Retina (tissue), 1 donor: ENCODE measurements around the gene ADAMTS14.

Source experiments
- DNase-seq: peaks from one replicate; pipeline ENCODE4 v3.0.0-alpha.2; 2016

ADAMTS14 gene

DNA sequence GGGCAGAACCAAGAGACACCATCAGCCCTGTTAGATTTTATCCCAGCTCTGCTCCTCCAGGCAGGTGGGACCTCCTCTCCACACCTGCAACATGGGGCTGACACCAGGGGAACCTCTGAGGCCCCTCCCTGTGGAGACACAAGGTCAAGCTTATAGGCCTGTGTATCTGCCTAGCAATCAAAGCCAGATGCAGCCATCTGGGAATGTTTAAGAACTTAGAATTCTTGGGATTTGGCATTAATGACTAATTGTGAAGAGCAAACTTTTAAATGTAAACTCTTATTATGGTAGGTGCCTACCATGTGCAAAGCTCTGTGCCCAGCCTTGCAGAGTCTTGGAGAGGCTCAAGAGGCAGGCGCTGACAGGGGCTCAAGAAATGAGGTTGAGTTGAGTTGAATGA lies 60.7 kb downstream of the ADAMTS14 start:
- no peak for DNase-seq

- DNase-seq, result no peak
Observed at GRCh38 chr10:70735161-70735560, 62.9 kb downstream of the ADAMTS14 start.

DNA sequence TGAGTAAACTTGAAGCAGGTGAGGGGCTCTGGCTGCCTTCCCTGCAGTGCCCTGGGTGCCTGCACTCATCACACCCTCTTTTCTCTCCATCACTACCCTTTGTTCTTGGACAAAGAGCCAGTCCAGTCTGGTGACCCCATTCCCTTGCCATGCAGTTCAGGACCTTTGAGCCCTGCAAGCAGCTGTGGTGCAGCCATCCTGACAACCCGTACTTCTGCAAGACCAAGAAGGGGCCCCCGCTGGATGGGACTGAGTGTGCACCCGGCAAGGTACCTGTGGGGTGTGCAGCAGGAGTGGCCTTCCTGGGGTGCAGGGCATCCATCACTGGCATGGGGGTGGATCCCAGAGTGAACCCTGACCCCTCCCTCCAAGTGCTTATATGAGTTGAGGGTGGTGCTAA lies 64.2 kb downstream of the ADAMTS14 start:
- DNase-seq, result no peak

DNA sequence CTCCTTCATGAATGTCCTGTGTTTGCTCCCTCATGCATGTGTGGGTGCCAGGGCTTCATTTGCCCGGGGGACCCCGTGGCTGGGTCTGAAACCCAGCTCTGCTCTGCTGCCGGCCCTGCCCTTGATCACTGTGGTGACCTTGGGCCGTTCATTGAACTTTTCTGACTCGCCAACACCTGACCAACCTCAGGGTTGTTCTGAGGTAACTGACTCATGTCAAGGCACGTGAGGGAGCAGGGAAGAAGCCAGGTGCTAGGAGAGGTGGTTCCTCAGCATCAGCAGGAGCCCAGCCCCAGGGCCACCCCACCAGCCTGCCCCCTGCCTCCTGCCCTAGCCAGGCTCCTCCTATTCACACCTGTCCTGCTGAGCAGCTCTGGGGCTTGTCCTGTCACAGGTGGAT lies 64.9 kb downstream of the ADAMTS14 start:
- DNase-seq, result no peak

- no peak for DNase-seq
Observed at GRCh38 chr10:70738006-70738760, 65.9 kb downstream of the ADAMTS14 start.

DNA sequence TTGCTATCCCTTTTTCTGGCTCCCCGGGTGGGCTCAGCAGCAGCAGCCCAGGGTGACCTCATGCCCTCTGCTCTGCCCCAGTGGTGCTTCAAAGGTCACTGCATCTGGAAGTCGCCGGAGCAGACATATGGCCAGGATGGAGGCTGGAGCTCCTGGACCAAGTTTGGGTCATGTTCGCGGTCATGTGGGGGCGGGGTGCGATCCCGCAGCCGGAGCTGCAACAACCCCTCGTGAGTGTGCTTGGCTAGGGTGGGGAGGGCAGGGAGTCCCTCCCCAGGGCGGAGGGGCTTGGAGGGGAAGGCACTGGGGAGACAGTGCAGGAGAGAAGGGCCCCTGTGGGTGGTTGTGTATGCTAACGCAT lies 66.4 kb downstream of the ADAMTS14 start:
- DNase-seq, result no peak

DNA sequence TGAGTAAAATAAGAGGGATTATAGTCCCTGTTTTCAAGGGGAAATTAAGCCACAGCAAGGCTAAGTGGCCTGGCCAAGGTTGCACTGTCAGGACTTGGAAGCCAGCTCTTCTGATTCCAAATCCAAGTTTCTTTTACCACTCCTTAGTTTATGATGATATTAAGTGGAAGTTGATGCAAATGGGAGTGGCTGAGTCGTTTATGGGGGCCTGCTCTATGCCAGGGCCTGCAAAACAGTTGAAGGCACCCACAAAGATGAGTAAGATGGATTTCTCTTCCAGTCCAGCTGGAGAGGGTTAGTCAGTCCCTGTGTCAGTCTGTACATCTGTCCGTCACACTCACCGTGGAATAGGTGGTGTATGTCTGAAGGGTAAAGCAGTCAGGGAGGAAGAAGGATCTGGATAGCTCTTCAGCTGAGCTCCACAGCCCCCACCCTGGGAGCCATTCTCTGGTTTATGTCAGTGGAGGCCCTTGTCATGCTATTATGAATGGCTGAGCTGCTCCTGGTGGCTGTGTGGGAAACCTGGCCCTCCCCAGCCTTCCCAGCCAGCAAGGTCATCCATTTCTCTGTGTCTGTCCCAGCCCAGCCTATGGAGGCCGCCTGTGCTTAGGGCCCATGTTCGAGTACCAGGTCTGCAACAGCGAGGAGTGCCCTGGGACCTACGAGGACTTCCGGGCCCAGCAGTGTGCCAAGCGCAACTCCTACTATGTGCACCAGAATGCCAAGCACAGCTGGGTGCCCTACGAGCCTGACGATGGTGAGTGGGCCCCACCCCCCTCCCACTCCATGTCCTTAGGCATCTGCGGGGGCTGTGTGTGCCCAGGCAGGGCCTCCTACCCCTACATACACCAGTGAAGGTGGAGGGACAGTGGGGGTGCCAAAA lies 68.3 kb downstream of the ADAMTS14 start:
- no peak for DNase-seq

GRCh38 chr10:70742537-70743429 lies 70.5 kb downstream of the ADAMTS14 start:
- no peak for DNase-seq

- DNase-seq, result no peak
Observed at GRCh38 chr10:70743430-70743788, 71.1 kb downstream of the ADAMTS14 start.

GRCh38 chr10:70743879-70744278 lies 71.6 kb downstream of the ADAMTS14 start:
- DNase-seq, result no peak

- no peak for DNase-seq
Observed at GRCh38 chr10:70744617-70745143, 72.4 kb downstream of the ADAMTS14 start.

- DNase-seq, result no peak
Observed at GRCh38 chr10:70745555-70745954, 73.2 kb downstream of the ADAMTS14 start.

DNA sequence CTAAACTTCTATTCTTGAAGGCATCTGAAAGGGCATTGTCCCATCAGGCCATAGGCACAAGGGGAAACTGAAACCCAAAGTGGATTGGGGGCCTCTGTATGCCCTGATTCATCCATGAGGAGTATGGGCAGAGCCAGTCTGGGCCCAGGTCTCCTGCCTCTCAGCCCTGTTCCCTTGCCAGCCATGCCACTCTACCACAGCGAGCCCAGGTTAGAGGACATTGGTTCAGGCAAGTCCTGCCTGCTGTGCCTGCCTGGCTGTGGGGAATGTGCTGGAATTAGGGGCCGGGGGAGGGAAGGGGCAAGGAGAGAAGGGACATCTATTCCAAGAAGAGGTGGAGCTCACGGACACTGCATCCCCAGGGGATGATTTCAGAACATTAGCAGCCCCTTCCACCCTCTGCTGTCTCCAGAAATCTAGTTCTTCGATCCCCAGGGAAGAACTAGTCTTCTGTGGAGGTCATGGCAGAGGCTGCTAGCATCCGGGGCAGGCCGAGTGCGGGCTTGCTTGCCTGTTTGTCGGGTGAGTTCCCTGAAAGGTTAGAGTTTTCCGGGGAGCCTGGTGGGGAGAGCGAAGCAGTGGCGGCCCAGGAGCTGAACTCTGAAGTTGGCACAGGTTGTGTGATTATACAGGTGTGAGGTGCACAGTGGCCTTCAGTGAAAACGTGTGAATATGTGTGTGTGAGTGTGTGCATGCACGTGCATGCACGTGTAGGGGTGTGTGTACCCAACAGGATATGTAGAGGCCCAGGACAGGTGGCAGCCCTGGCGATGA lies 75.1 kb downstream of the ADAMTS14 start:
- no peak for DNase-seq

DNA sequence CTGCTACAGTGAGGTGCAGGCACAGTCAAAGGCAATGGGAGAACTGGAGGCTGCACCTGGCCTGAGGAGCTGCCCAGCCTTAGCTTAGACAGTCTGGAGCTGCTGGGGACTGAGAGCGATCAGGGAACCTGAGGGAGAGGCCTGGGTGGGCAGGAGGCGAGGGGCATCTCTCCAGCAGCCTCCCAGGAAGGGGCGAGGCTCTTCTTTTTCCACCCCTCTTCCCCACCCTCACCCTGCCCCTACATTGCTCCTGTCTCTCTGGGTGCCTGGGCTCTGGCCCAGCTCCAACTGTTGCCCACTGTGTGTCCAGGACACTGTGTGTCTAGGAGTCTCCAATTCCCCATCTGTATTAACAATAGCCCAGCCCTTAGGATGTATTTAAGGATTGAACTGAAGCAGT lies 76.0 kb downstream of the ADAMTS14 start:
- no peak for DNase-seq

GRCh38 chr10:70748801-70749573 lies 76.7 kb downstream of the ADAMTS14 start:
- no peak for DNase-seq

DNA sequence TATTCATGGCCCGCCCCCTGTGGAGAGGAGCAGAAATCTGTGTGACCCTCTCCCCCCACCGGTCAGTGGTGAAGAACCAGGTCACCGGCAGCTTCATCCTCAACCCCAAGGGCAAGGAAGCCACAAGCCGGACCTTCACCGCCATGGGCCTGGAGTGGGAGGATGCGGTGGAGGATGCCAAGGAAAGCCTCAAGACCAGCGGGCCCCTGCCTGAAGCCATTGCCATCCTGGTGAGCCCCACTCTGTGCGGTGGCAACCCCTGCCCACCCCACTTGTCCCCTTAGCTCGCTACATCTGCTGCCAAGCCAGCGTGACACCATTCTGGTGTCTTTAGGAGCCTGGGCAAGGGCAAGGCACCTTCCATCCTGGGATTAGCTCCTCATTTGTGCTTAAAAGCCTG lies 77.5 kb downstream of the ADAMTS14 start:
- DNase-seq, result no peak

DNA sequence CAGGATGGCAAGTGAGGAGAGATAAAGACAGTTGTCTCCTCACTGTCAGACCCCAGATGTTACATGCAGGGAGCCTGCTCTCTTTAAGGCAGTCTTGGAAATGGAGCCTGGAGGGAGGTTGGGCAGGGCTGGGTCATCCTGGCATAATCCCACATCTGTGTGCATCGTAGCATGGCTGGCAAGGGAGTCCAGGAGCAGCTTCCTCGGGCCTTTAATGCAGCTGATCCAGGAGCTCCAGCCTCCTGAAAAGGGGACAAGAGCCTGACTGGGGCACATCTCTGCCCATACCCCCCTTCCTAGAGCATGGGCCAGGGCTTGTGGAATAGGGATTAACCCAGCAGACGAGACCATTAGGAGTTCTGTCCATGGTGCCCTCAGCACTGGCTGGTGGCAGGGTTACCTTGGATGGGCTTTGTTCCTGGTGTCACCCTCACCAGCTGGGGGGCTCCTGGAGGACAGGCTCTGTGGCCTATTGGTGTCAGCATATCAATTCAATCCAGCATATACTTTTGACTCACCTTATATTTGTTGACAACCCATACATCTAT lies 77.9 kb downstream of the ADAMTS14 start:
- no peak for DNase-seq

DNA sequence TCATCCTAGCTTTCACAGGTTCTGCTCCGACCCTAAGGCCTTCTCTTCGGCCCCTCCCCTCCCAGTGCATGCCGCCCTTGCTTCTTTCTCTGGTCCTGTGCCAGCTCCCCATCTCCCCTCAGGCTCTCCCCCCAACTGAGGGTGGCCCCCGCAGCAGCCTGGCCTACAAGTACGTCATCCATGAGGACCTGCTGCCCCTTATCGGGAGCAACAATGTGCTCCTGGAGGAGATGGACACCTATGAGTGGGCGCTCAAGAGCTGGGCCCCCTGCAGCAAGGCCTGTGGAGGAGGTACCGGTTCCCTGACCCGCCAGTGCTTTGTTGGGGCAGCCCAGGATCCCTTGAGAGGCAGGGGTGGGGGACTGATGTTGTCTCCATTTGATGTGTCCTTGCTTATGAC lies 79.0 kb downstream of the ADAMTS14 start:
- no peak for DNase-seq

DNA sequence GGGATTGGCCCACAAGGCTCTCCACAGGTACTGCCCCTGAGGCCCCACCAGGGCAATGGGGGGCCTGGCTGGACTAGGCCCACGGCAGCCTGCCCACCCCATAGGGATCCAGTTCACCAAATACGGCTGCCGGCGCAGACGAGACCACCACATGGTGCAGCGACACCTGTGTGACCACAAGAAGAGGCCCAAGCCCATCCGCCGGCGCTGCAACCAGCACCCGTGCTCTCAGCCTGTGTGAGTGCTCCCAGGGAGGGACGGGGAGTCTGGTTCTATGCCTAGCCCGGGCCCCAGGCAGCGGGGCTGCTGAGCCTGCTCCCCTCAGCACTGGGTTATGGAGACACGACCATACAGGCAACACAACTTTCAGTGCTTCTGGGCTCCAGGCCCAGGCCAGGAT lies 79.7 kb downstream of the ADAMTS14 start:
- no peak for DNase-seq

DNA sequence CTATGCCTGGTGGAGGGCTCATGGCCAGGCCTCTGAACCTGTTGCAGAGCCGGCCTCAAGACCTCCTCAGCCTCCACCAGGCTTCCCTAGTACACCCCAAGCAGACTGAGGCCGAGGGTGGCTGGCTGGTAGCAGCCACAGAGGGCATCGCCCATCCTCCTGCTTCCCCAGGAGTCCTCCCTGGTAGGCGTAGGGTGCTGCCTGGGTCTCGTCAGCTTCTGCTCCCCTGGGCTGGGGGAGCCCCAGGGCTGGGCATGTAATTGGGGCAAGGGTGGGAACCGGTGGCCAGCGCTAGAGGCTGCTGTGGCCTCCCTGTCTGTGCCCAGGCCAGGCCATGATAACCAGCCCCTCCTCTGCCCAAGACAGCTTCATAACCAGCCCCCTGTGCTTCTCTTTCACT lies 80.3 kb downstream of the ADAMTS14 start:
- no peak for DNase-seq

- no peak for DNase-seq
Observed at GRCh38 chr10:70753026-70753663, 80.8 kb downstream of the ADAMTS14 start.
